Caco-2 (cell line): ENCODE results near the gene ADARB1. TPM values are rescaled to one million over a fixed set of nuclear protein-coding genes. Genes with fewer than 3 reads are reported as not detected.

Experiments
- BruUV-seq: library from RNA; stranded (reverse); fragments of 400-500 nt; replicated peaks from 2 replicates; lab custom pipeline; 2021; lab: Mats Ljungman, UMichigan
- CTCF ChIA-PET: fragments of 300-600 bp; sonication (Branson Sonifier 250); formaldehyde crosslinking; loops from one replicate; lab custom pipeline; 2022; ENCODE audit warnings: antibody characterized with exemption; lab: Charles Lee
- POLR2A ChIA-PET: fragments of 300-600 bp; sonication (Branson Sonifier 250); formaldehyde crosslinking; loops from one replicate; lab custom pipeline; 2022; ENCODE audit warnings: antibody characterized with exemption; lab: Charles Lee
- DNase-seq, 2 experiments: peaks; one replicate each; pipeline versions ENCODE4 v3.0.0 to v3.0.0-alpha.2; 2020 to 2022
- H3K27me3 ChIP-seq: replicated peaks from 2 replicates; pipeline ENCODE4 v1.6.0; 2011; ENCODE audit warnings: low read length; ENCODE audit not compliant: control insufficient read depth, insufficient read depth
- H3K36me3 ChIP-seq: 2 replicates; pipeline ENCODE4 v1.5.1; 2011; ENCODE audit warnings: low read length; ENCODE audit not compliant: control insufficient read depth, insufficient read depth
- H3K4me1 ChIP-seq: fragments of 250-450 bp; sonication (Bioruptor Pico); 2 replicates; pipeline ENCODE4 v1.5.1; 2020; ENCODE audit warnings: mild to moderate bottlenecking
- H3K4me3 ChIP-seq: 2 replicates; pipeline ENCODE4 v1.5.1; 2011; ENCODE audit warnings: low read depth, mild to moderate bottlenecking, control low read depth, low read length
- H3K9me3 ChIP-seq: fragments of 250-450 bp; sonication (Bioruptor Pico); 2 replicates; pipeline ENCODE4 v1.5.1; 2020; ENCODE audit warnings: mild to moderate bottlenecking, moderate library complexity
- H3K27ac Mint-ChIP-seq: one replicate; pipeline ENCODE4 v1.8.0; 2022; ENCODE audit warnings: mixed read lengths; ENCODE audit not compliant: unreplicated experiment
- H3K27me3 Mint-ChIP-seq: one replicate; pipeline ENCODE4 v1.8.0; 2022; ENCODE audit warnings: mixed read lengths; ENCODE audit not compliant: insufficient read depth, unreplicated experiment
- H3K36me3 Mint-ChIP-seq: one replicate; pipeline ENCODE4 v1.8.0; 2022; ENCODE audit warnings: mild to moderate bottlenecking, mixed read lengths; ENCODE audit not compliant: insufficient read depth, unreplicated experiment
- H3K4me1 Mint-ChIP-seq: one replicate; pipeline ENCODE4 v1.8.0; 2022; ENCODE audit warnings: low read depth, mixed read lengths; ENCODE audit not compliant: unreplicated experiment
- H3K4me3 Mint-ChIP-seq: one replicate; pipeline ENCODE4 v1.8.0; 2022; ENCODE audit warnings: mild to moderate bottlenecking, moderate library complexity, mixed read lengths; ENCODE audit not compliant: unreplicated experiment
- H3K9me3 Mint-ChIP-seq: one replicate; pipeline ENCODE4 v1.8.0; 2022; ENCODE audit warnings: mixed read lengths; ENCODE audit not compliant: unreplicated experiment
- CTCF ChIP-seq, 2 experiments: fragments of 200-600 bp in 1 of 2; IDR thresholded peaks; 1 replicate in 1 of 2; 2 replicates in 1 of 2; pipeline versions ENCODE4 v1.5.1 to v1.8.0; 2011 to 2022; ENCODE audit warnings: antibody characterized with exemption in 1 of 2, control low read depth in 1 of 2, inconsistent platforms in 1 of 2, low read depth in 1 of 2, low read length in 1 of 2, mild to moderate bottlenecking in 1 of 2, moderate library complexity in 1 of 2; ENCODE audit not compliant: insufficient read depth in 1 of 2, severe bottlenecking in 1 of 2, unreplicated experiment in 1 of 2
- intact Hi-C: fragments of 100-400 bp; cut with micrococcal nuclease; formaldehyde crosslinking; loops from one replicate; pipeline ENCODE4 v1.10.0; 2022; ENCODE audit not compliant: unreplicated experiment
- total RNA-seq: library from RNA; stranded (reverse); gene quantifications from 2 replicates; pipeline ENCODE4 v1.2.3, GENCODE V29; 2022

Gene ADARB1
- total RNA-seq, 1 experiment from 2014 or later: 25.4 TPM

GRCh38 chr21:45231705-45232104, 157.3 kb downstream of the ADARB1 start:
- POLR2A ChIA-PET: no interaction called here
- Mint-ChIP-seq H3K9me3 (no peaks in the 10 kb centered on the region), H3K27me3 (peaks cover 5% of the 10 kb centered on the region), H3K4me3 (no peak overlapping the region), H3K36me3 (no peaks in the 10 kb centered on the region), H3K4me1 (no peaks in the 10 kb centered on the region), H3K27ac (no peak overlapping the region)
- no peak for DNase-seq
- BruUV-seq: no TSS peak
- TF ChIP-seq CTCF (IDR thresholded peaks at IDR 0.05; ENCODE audit: insufficient read depth in 1 of 2, low read depth in 1 of 2, low read length in 1 of 2, severe bottlenecking in 1 of 2, unreplicated experiment in 1 of 2): no peak
- Histone ChIP-seq H3K27me3 (no peaks in the 10 kb centered on the region), H3K9me3 (no peaks in the 10 kb centered on the region), H3K4me1 (no peaks in the 10 kb centered on the region), H3K4me3 (no peak overlapping the region), H3K36me3 (no peaks in the 10 kb centered on the region)
- CTCF ChIA-PET: no interaction called here
- intact Hi-C loops: loop anchor here (10.0 kb wide), 1 partner anchor 87 kb away; no protein-coding TSS in a partner anchor

- no peaks in the 10 kb centered on the region for H3K27me3 ChIP-seq
- H3K36me3 ChIP-seq: no peaks in the 10 kb centered on the region
- CTCF ChIA-PET: interaction anchor here (0.6 kb wide), 1 partner anchor 220 kb away, joined by 7 read pairs; no protein-coding TSS in a partner anchor
- Mint-ChIP-seq H3K27me3 (peaks cover 6% of the 10 kb centered on the region), H3K4me1 (no peaks in the 10 kb centered on the region), H3K36me3 (no peaks in the 10 kb centered on the region), H3K9me3 (peaks cover 12% of the 10 kb centered on the region), H3K4me3 (no peak overlapping the region), H3K27ac (no peak overlapping the region)
- H3K9me3 ChIP-seq: no peaks in the 10 kb centered on the region
- no peak for TF ChIP-seq CTCF (IDR thresholded peaks at IDR 0.05; ENCODE audit: insufficient read depth in 1 of 2, low read depth in 1 of 2, low read length in 1 of 2, severe bottlenecking in 1 of 2, unreplicated experiment in 1 of 2)
- no peaks in the 10 kb centered on the region for H3K4me1 ChIP-seq
- BruUV-seq: no TSS peak
- H3K4me3 ChIP-seq: no peak overlapping the region
- DNase-seq: no peak
- POLR2A ChIA-PET: no interaction called here
- intact Hi-C loops: loop anchor here (10.0 kb wide), 1 partner anchor 89 kb away; no protein-coding TSS in a partner anchor
These were observed 159.7 kb downstream of the ADARB1 start for GRCh38 chr21:45234127-45234526.

- DNase-seq: no peak
- no peak for TF ChIP-seq CTCF (IDR thresholded peaks at IDR 0.05; ENCODE audit: insufficient read depth in 1 of 2, low read depth in 1 of 2, low read length in 1 of 2, severe bottlenecking in 1 of 2, unreplicated experiment in 1 of 2)
- Mint-ChIP-seq H3K27ac (no peak overlapping the region), H3K4me3 (no peak overlapping the region), H3K27me3 (peaks cover 6% of the 10 kb centered on the region), H3K36me3 (no peaks in the 10 kb centered on the region), H3K4me1 (no peaks in the 10 kb centered on the region), H3K9me3 (peaks cover 12% of the 10 kb centered on the region)
- no peaks in the 10 kb centered on the region for H3K4me1 ChIP-seq
- no peaks in the 10 kb centered on the region for H3K27me3 ChIP-seq
- no peaks in the 10 kb centered on the region for H3K36me3 ChIP-seq
- no TSS peak for BruUV-seq
- no peaks in the 10 kb centered on the region for H3K9me3 ChIP-seq
- no peak overlapping the region for H3K4me3 ChIP-seq
- ChIA-PET POLR2A (no interaction called here), CTCF (no interaction called here)
- intact Hi-C loops: loop anchor here (10.0 kb wide), 1 partner anchor 90 kb away; no protein-coding TSS in a partner anchor
These were observed 160.6 kb downstream of the ADARB1 start for GRCh38 chr21:45234965-45235364.
